Liver (tissue), 9 donors: Measurements from ENCODE around the gene IL25. TPM values are rescaled to one million over a fixed set of nuclear protein-coding genes. Genes with fewer than 3 reads are reported as not detected.

Experiments used
- DNase-seq: peaks from one replicate; pipeline ENCODE4 v3.0.0-alpha.2; 2017; ENCODE audit warnings: low spot score
- H3K27ac ChIP-seq, 2 donors: one replicate each; pipeline ENCODE4 v1.7.0; 2013; ENCODE audit warnings: inconsistent platforms in 2 of 2, low read length in 2 of 2, control low read depth in 1 of 2, low read depth in 1 of 2, mild to moderate bottlenecking in 1 of 2
- H3K27me3 ChIP-seq, 4 donors: one replicate each; pipeline versions ENCODE4 v1.6.1 to v1.7.0; 2013; ENCODE audit warnings: low read length in 3 of 4, inconsistent platforms in 1 of 4, mild to moderate bottlenecking in 1 of 4, moderate library complexity in 1 of 4; ENCODE audit not compliant: control insufficient read depth in 4 of 4, insufficient read depth in 4 of 4
- H3K36me3 ChIP-seq, 4 donors: one replicate each; pipeline versions ENCODE4 v1.6.1 to v1.7.0; 2013; ENCODE audit warnings: low read length in 3 of 4, mild to moderate bottlenecking in 3 of 4, low read depth in 1 of 4, moderate library complexity in 1 of 4; ENCODE audit not compliant: control insufficient read depth in 4 of 4, insufficient read depth in 3 of 4
- H3K4me1 ChIP-seq, 4 donors: one replicate each; pipeline versions ENCODE4 v1.6.1 to v1.7.0; 2013; ENCODE audit warnings: low read length in 3 of 4, mild to moderate bottlenecking in 3 of 4, moderate library complexity in 1 of 4; ENCODE audit not compliant: control insufficient read depth in 4 of 4, insufficient read depth in 4 of 4
- H3K4me3 ChIP-seq, 3 donors: one replicate each; pipeline versions ENCODE4 v1.6.1 to v1.7.0; 2013; ENCODE audit warnings: low read length in 3 of 3, control low read depth in 1 of 3, low read depth in 1 of 3, mild to moderate bottlenecking in 1 of 3
- H3K9ac ChIP-seq, 2 donors: one replicate each; pipeline ENCODE4 v1.7.0; 2013; ENCODE audit warnings: low read length in 2 of 2, mild to moderate bottlenecking in 2 of 2, moderate library complexity in 2 of 2, control low read depth in 1 of 2, low read depth in 1 of 2
- H3K9me3 ChIP-seq, 4 donors: one replicate each; pipeline versions ENCODE4 v1.6.1 to v1.7.0; 2013; ENCODE audit warnings: low read length in 3 of 4; ENCODE audit not compliant: control insufficient read depth in 4 of 4
- EGR1 ChIP-seq, 2 donors: IDR thresholded peaks; 2 replicates each; pipeline ENCODE4 v1.6.1; 2016 to 2018; ENCODE audit warnings: antibody characterized with exemption in 2 of 2, low read depth in 2 of 2
- FOXA1 ChIP-seq: IDR thresholded peaks from 2 replicates; pipeline ENCODE4 v1.6.1; 2016; ENCODE audit warnings: antibody characterized with exemption
- FOXA2 ChIP-seq: IDR thresholded peaks from 2 replicates; pipeline ENCODE4 v1.6.1; 2016; ENCODE audit warnings: antibody characterized with exemption
- GABPA ChIP-seq, 2 donors: IDR thresholded peaks in 1 of 2; conservative IDR thresholded peaks in 1 of 2; 2 replicates each; pipeline ENCODE4 v1.6.1; 2016; ENCODE audit warnings: antibody characterized with exemption in 2 of 2, mild to moderate bottlenecking in 1 of 2, moderate library complexity in 1 of 2
- HNF4A ChIP-seq, 2 donors: conservative IDR thresholded peaks; 2 replicates each; pipeline ENCODE4 v1.6.1; 2016; ENCODE audit warnings: antibody characterized with exemption in 2 of 2, mild to moderate bottlenecking in 2 of 2
- HNF4G ChIP-seq: IDR thresholded peaks from 2 replicates; pipeline ENCODE4 v1.6.1; 2016; ENCODE audit warnings: antibody characterized with exemption
- JUND ChIP-seq, 2 donors: IDR thresholded peaks; 2 replicates each; pipeline ENCODE4 v1.6.1; 2016; ENCODE audit warnings: antibody characterized with exemption in 2 of 2
- NR2F2 ChIP-seq: IDR thresholded peaks from 2 replicates; pipeline ENCODE4 v1.6.1; 2016; ENCODE audit warnings: antibody characterized with exemption
- RAD21 ChIP-seq, 2 donors: IDR thresholded peaks; 2 replicates each; pipeline ENCODE4 v1.6.1; 2016; ENCODE audit warnings: antibody characterized with exemption in 2 of 2, mild to moderate bottlenecking in 2 of 2
- RXRA ChIP-seq, 2 donors: IDR thresholded peaks; 2 replicates each; pipeline ENCODE4 v1.6.1; 2017 to 2018; ENCODE audit warnings: antibody characterized with exemption in 2 of 2, mild to moderate bottlenecking in 1 of 2
- SP1 ChIP-seq: IDR thresholded peaks from 2 replicates; pipeline ENCODE4 v1.6.1; 2018; ENCODE audit warnings: antibody characterized with exemption, mild to moderate bottlenecking
- TAF1 ChIP-seq: conservative IDR thresholded peaks from 2 replicates; pipeline ENCODE4 v1.6.1; 2016; ENCODE audit warnings: antibody characterized with exemption, mild to moderate bottlenecking
- YY1 ChIP-seq: IDR thresholded peaks from 2 replicates; pipeline ENCODE4 v1.6.1; 2016; ENCODE audit warnings: antibody characterized with exemption, mild to moderate bottlenecking
- ZBTB33 ChIP-seq: IDR thresholded peaks from 2 replicates; pipeline ENCODE4 v1.6.1; 2016; ENCODE audit warnings: antibody characterized with exemption
- WGBS: extraction: QIAGEN DNeasy Blood & Tissue Kit; methylation state at CpG from one replicate; pipeline ENCODE4 v1.1.7; 2013; 5-methylcytosine and 5-hydroxymethylcytosine counted together
- polyA plus RNA-seq, 2 donors: library from polyadenylated mRNA; stranded (reverse) in 1 of 2; unstranded in 1 of 2; fragments of 200-250 nt in 1 of 2; fragments of >200 nt in 1 of 2; fragmentation: Nextera tagmentation in 1 of 2; extraction: Ambion mirVana in 1 of 2; gene quantifications; one replicate each; pipeline versions ENCODE4 v1.2.1 to v1.2.3, GENCODE V29; 2013 to 2015
- total RNA-seq, 2 donors: library from RNA; depleted of rRNA; stranded (reverse); fragments of >200 nt; gene quantifications; one replicate each; pipeline ENCODE4 v1.2.3, GENCODE V29; 2014
- TF ChIP-seq, protein P1 (sequence below): IDR thresholded peaks from 2 replicates; pipeline ENCODE4 v1.6.1; 2016; ENCODE audit warnings: antibody characterized with exemption, mild to moderate bottlenecking
- TF ChIP-seq, protein P2 (sequence below): IDR thresholded peaks from 2 replicates; pipeline ENCODE4 v1.6.1; 2016; ENCODE audit warnings: antibody characterized with exemption
- TF ChIP-seq, protein P3 (sequence below): fragments of 150-350 bp; IDR thresholded peaks from 2 replicates; pipeline ENCODE4 v1.5.1; 2017; ENCODE audit warnings: improper control_type of control experiment, low read depth, low read length; ENCODE audit not compliant: missing input control
- TF ChIP-seq, protein P4 (sequence below): IDR thresholded peaks from 2 replicates; pipeline ENCODE4 v1.6.1; 2016; ENCODE audit warnings: antibody characterized with exemption
- donor health status: healthy.
- donor health status: healthy.
- donor health status: healthy.
- donor health status: healthy.
- donor health status: healthy.

IL25 gene
- total and polyA plus RNA-seq, 4 donors = not detected

- TF ChIP-seq, protein P1, sequence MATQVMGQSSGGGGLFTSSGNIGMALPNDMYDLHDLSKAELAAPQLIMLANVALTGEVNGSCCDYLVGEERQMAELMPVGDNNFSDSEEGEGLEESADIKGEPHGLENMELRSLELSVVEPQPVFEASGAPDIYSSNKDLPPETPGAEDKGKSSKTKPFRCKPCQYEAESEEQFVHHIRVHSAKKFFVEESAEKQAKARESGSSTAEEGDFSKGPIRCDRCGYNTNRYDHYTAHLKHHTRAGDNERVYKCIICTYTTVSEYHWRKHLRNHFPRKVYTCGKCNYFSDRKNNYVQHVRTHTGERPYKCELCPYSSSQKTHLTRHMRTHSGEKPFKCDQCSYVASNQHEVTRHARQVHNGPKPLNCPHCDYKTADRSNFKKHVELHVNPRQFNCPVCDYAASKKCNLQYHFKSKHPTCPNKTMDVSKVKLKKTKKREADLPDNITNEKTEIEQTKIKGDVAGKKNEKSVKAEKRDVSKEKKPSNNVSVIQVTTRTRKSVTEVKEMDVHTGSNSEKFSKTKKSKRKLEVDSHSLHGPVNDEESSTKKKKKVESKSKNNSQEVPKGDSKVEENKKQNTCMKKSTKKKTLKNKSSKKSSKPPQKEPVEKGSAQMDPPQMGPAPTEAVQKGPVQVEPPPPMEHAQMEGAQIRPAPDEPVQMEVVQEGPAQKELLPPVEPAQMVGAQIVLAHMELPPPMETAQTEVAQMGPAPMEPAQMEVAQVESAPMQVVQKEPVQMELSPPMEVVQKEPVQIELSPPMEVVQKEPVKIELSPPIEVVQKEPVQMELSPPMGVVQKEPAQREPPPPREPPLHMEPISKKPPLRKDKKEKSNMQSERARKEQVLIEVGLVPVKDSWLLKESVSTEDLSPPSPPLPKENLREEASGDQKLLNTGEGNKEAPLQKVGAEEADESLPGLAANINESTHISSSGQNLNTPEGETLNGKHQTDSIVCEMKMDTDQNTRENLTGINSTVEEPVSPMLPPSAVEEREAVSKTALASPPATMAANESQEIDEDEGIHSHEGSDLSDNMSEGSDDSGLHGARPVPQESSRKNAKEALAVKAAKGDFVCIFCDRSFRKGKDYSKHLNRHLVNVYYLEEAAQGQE = no peak
- TF ChIP-seq FOXA2 (no peak), HNF4A (conservative IDR thresholded peaks at IDR 0.05) (no peak), RXRA (IDR thresholded peaks at IDR 0.05) (no peak)
Measured at GRCh38 chr14:23346693-23347405, 25.8 kb upstream of the IL25 start (continued).

- H3K27ac ChIP-seq = no peak overlapping the region
- no peak for TF ChIP-seq EGR1 (IDR thresholded peaks at IDR 0.05; ENCODE audit: low read depth in 2 of 2)
- no peak for TF ChIP-seq SP1
- TF ChIP-seq, protein P1 = no peak
- TF ChIP-seq ZBTB33 = no peak
- no peak for TF ChIP-seq FOXA2
- TF ChIP-seq, protein P2, sequence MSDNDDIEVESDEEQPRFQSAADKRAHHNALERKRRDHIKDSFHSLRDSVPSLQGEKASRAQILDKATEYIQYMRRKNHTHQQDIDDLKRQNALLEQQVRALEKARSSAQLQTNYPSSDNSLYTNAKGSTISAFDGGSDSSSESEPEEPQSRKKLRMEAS = no peak
- TF ChIP-seq TAF1 = no peak
- TF ChIP-seq RAD21 (IDR thresholded peaks at IDR 0.05) = no peak
- TF ChIP-seq, protein P3, sequence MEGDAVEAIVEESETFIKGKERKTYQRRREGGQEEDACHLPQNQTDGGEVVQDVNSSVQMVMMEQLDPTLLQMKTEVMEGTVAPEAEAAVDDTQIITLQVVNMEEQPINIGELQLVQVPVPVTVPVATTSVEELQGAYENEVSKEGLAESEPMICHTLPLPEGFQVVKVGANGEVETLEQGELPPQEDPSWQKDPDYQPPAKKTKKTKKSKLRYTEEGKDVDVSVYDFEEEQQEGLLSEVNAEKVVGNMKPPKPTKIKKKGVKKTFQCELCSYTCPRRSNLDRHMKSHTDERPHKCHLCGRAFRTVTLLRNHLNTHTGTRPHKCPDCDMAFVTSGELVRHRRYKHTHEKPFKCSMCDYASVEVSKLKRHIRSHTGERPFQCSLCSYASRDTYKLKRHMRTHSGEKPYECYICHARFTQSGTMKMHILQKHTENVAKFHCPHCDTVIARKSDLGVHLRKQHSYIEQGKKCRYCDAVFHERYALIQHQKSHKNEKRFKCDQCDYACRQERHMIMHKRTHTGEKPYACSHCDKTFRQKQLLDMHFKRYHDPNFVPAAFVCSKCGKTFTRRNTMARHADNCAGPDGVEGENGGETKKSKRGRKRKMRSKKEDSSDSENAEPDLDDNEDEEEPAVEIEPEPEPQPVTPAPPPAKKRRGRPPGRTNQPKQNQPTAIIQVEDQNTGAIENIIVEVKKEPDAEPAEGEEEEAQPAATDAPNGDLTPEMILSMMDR = no peak
- no peak for TF ChIP-seq NR2F2
- TF ChIP-seq HNF4G = no peak
- TF ChIP-seq RXRA (IDR thresholded peaks at IDR 0.05) = no peak
- no peak for TF ChIP-seq HNF4A (conservative IDR thresholded peaks at IDR 0.05)
- TF ChIP-seq, protein P4, sequence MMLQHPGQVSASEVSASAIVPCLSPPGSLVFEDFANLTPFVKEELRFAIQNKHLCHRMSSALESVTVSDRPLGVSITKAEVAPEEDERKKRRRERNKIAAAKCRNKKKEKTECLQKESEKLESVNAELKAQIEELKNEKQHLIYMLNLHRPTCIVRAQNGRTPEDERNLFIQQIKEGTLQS = no peak
- no peak for TF ChIP-seq JUND (IDR thresholded peaks at IDR 0.05)
- no peak for TF ChIP-seq YY1
- no peak for TF ChIP-seq GABPA (IDR thresholded peaks at IDR 0.05 in 1 of 2, conservative IDR thresholded peaks at IDR 0.05 in 1 of 2)
- no peak for TF ChIP-seq FOXA1
- no peak overlapping the region for H3K9ac ChIP-seq
- peaks cover 0 to 4% (median 0%) of the 10 kb centered on the region in 4 donors for H3K27me3 ChIP-seq
- H3K4me3 ChIP-seq = no peak overlapping the region
- H3K9me3 ChIP-seq = no peaks in the 10 kb centered on the region
- WGBS = 94% methylated on average over 19 of the region's 19 CpGs
- H3K36me3 ChIP-seq = no peaks in the 10 kb centered on the region
- no peak for DNase-seq
- peaks cover 4 to 9% (median 6%) of the 10 kb centered on the region in 4 donors for H3K4me1 ChIP-seq
Measured at GRCh38 chr14:23347406-23348296, 25.0 kb upstream of the IL25 start.
